Hematopoietic multipotent progenitor cell treated with erythropoietin and hydrocortisone succinate and interleukin-3 and kit ligand, for 4 days (in vitro differentiated cells): ENCODE data around the gene BNIP5.

Source experiments
- DNase-seq: peaks from one replicate; pipeline ENCODE4 v3.0.0-alpha.2; 2015

BNIP5 gene

DNA sequence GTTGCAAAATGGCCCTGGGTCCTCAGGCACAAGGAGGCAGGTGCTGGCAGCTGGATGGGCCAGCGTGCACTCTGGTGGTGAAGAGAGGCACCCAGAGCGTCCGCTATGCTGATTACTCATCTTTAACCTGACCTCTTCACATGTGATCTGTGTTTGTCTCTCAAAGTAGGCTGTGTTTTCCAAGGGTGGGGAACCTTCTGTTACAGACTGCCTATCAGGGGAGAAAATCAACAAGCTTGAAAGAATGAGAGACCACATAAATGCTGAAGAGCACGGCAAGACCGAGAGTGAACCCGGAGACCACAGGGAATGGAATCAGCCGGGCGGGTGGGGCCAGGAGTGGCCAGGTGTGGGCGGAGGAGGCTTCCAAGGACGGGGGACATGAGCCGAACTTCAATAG is 16.2 kb downstream of the BNIP5 start:
- no peak for DNase-seq

DNA sequence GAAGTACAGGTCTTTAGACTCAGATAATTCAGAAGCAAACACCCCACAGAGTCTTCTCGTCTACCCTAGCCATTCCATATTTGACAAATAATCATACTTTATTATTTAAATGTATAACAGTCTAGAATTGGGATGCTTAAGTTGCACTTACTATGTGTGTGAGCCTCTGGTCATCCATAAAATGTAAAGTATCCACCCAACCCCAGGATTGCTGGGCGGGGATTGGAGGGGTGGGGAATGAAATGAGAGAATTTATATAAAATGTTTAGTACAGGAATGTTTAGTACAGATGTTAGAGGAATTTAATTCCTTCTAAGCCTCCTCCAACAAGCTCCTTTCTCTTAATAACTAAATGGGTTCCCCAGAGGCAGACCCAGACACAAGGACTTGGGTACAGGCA is 16.9 kb downstream of the BNIP5 start:
- DNase-seq = no peak

DNA sequence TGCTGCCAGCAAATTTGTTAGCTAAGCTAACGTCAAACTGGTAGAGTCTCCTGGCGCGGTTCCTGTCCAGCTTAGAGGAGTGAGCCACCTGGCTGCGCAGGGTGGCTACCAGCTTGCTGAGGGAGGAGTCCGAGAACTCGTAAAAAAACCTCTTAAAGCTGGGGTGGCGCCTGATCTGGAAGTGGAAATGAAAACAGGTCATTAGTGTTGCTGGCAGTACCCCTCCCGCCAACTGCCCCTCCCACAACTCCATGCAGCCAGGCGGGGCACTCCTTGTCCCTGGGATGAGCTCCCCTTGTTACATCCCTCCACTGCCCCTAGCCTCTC is 17.3 kb downstream of the BNIP5 start:
- no peak for DNase-seq

DNA sequence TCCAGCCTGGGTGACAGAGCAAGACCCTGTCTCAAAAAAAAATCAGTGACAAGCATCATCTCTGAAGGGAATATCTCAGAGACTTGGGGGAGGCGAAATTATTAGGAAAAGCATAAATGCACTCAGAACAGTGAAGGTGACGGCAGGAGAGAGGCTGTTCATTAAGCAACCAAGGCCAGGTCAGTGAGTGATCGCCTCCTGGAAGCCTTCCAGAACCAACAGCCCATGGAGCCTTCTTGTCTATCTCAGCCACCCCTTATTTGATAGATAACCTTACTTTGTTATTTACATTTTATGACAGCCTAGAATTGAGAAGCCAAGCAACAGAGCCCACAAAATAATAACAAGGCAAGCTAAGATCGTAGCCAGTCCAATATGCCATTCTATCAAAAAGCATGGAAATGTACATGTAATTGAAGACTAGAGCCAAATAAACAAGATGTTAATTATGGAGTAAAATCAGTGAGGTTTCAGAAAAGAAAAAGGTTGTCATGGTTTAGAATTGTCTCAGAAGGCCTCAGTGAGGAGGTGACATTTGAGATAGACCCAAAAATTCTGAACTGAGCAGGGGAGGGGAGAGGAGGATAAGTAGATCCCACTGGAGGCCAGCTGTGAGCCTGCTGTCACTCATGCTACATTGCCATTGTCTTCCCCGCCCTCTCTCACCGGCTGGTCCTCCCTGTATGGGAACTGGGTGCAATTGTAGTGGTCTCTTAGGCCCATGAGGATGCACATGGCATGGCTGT is 17.8 kb downstream of the BNIP5 start:
- DNase-seq = no peak

DNA sequence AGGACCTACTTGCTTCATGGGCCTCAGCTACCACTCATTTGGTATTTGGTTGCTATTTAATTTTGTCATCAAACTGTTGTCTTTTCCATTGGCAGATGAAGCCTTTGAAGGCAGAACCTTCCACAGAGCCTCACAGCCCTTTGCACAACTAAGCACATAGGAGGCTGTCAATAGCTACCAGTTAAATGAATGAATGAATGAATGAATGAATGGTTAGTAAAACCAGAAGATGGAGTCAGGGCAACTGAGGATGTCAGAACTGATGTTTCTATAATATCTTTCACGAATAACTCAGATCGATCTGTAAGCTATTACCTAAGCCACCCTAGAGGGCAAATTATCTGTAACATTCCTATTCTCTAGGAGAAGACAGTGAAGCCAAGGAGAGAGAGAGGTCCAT is 19.1 kb downstream of the BNIP5 start:
- no peak for DNase-seq

DNA sequence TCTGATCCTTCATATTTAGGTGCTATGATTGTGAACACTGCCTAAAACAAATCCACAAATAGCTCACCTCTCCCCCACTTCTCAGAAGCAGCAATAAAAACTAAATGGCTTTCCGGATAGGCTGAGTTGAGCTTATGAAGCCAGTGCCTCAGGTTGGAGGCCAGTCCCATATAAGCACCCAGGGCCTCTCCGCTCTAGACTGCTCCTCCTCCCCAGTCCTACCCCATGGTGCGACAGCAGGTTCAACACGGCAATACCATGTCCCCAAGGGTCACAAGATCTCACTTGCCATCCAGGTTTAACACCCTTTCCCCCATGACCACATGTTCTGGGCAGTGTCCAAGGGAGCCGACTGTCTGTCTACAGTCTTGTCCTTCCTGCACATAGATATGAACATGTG is 20.8 kb downstream of the BNIP5 start:
- no peak for DNase-seq

DNA sequence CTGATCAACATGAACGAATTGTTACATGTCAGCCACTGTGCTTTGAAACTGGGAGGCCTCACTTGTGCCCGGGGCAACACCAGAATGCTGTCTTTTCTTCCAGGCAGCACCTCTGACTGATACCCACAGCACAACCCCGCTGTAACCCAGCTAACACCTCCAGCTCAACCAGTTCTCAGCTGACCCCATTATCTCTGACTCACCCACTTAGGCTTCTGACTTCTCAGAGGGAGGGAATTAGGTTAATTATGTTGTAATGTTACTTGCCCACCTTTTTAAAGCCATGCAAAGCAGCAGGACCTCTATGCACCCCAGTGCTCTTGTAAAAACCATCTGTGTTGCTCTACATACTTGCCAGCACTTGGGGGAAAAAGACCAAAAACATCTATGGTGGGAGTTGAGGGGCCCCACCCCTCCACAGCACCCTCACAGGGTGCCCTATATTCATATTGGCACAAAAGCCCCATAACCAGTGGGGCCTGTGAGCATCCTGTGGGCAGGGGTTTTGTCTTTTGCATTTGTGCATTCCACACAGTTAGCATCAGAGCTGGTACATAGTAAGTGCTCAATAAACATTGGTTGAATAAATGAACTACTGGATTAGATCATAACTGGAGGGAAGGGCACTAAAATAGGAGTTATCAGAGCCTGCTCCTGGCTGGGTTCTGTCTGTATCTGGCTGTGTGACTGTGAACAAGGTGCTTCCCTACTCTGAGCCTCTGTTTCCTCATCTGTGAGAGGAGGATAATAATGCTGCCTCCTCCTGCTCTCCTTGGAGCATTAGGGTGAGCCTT is 22.3 kb downstream of the BNIP5 start:
- DNase-seq = peak; percentile 23

DNA sequence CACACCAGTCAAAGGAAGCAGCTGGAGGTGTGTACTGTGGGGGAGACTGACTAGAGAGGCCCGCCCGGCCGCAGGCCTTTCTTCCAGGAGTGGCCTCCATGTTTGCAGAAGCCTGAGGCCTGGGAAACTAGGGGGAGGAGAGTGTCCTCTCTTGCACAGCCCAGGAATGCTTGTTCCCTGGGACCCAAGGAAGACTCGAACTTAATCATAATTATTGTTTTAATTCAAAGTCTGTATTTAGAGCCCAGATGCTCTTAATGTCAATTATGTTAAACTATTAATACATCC is 23.1 kb downstream of the BNIP5 start:
- no peak for DNase-seq

DNA sequence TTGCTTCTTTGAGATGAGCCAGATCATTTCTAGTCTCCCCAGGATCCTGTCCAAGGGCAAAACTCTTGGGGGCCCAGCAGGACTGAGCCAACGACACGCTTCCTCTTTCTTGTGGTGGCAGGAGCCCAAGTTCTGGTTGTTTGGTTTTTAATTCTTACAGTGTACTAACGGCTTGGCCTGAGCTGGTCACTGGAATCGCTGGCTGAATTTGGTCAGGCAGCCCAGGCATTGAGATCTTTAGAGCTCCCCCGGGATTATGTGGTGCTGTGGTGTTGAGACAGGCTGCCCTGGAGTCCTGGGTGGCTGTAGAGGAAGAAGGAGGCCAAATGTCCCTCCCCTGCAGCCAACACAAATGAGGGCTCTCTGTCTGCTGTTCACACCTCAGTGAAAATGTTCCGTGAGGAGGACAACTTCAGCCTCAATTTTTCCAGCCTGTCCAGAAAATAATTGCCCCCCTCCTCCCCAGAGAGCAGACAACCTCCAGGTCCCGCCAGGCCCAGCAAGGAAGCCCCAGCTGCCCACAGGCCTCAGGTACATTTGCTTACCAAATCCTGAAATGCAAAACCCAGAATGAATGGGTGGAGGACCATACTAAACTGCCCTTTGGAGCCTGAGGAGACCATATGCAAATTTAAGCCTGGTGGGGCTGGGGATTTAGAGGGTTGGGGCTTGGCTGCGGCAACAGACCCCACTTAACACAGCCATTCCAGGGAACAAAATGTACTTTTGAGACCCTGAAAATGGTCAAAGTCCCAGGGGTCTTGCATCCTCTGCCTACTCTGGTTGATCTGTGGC is 23.6 kb downstream of the BNIP5 start:
- DNase-seq = peak; percentile 79

DNA sequence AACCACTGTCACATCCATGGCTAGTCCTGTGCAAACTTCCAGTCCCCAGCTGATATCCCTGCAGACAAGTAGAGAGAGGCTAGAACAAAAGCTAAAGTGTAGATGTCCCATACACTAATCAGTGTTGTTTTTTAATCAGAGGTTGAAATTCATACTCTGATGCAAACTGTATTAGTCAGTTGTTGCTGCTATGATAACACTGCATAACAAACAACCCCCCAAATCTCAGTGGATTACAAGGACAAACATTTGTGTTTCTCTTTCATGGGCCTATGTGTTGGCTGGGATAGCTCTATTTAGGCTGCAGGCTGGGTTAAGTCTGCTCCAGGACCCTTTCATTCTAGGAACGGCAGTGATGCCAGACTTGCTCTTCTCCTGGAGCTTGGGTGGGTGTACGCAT is 26.8 kb downstream of the BNIP5 start:
- DNase-seq = no peak

DNA sequence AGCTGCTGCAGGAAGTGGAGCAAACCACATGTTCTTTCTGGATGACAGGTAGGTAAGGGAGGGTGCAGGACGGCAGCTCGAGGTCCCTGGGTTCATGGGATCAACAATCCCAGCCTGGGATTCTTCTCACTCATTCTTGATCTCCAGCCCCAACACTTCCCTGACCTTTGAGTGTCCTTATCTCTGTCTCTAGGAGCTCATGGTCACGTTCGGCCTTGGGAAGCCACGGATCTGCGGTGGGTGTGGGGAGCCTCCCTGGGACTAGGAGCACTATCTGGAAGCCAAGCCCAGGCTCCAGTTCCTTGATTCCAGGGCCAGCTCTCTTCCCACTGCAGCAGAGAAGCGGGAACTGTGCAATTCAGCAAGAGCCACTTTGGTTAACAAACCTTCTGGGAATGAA is 27.5 kb downstream of the BNIP5 start:
- no peak for DNase-seq

DNA sequence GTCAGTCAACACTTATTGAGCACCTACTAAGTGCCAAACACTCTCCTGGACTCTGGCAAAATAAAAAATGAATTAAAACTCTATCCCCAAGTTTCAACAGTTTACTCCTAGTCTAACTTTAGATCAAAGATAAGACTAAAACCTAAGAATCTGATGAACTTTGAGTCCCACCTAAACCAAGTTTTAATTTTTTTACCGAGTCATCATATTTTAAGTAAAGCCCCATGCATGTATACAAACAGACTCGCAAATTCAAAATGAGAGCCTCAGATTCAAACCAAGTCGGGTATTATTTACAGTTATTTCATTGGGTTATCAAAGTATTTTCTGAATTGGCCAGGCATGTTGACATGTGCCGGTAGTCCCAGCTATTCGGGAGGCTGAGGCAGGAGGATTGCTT is 28.2 kb downstream of the BNIP5 start:
- DNase-seq = no peak

DNA sequence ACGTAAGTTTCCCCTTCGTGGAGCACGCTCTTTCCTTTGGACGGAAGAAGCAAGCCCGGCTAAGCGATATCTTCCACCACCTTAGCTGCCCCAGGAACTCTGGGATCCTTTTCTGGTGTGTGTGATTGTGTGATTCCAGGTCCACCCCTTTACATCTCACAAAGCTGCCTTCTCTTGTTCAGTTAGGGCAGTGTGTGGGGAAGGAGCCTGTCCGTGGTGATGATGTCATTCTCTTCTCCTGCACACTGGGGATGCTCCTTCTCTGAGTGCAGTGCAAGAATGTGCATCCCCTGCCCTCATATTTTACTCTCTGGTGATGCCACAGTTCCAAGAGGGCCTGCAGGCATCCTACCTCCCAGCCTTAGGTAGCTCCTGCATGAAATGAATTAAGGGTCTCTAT is 30.3 kb downstream of the BNIP5 start:
- DNase-seq = no peak

DNA sequence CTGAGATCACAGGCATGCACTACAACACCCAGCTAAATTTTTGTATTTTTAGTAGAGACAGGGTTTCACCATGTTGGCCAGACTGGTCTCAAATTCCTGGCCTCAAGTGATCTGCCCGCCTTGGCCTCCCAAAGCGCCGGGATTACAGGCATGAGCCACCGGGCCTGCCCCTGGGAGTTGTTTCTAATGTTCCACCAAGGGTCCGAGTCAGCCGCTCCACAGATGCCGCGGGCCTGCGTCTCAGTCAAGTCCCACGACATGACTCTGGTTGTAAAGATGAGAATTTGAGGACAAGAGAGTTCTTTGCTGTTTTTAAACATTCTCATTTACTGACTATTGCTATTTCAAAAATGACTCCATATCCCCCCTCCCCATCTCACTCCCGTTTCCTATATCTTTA is 30.8 kb downstream of the BNIP5 start:
- DNase-seq = no peak

DNA sequence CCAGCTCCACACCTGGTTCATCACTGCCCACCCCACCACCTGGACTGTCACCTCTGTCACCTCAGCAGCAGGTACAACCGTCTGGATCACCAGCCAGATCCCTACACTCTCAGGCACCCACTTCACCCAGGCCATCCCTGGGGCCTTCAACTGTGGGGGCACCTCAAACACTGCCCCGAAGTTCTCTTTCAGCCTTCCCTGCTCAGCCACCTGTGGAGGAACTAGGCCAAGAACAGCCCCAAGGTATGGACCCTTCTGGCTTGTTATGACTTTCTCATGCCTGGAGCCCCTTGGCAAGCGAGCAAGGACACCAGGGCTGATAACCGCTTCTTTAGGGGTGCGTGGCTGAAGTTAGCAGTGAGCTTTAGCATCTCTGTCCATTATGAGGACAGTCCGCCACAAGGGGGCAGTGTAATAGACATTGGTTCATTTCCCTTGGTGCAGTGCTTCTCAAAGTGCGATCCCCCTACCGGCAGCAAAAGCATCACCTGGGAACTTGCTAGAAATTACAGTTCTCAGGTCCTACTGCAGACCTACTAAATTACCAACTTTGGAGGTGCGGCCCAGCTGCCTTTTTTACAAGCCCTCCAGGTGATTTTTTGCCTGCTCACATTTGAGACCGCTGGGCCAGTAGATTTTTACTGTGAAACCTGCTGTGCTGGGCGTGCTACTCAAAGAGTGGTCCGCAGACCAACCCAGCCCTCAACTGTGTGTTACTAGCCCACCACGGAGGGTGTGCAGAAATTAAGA is 34.3 kb downstream of the BNIP5 start:
- DNase-seq = peak; percentile 96

DNA sequence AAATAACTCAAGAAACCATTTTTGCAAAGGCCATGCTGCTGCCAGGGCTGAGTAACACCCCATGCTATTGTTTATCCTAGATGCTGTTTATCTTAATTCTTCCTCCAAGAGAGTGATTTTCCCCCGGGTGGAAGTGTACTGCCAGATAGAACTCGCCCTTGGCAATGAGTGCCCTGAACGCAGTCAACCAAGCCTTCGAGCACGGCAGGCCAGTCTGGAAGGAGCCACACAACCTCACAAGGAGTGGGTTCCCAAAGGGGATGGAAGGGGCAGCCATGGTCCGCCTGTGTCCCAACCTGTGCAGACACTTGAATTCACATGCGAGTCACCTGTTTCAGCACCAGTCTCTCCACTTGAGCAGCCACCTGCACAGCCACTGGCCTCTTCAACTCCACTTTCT is 34.9 kb downstream of the BNIP5 start:
- DNase-seq = no peak

DNA sequence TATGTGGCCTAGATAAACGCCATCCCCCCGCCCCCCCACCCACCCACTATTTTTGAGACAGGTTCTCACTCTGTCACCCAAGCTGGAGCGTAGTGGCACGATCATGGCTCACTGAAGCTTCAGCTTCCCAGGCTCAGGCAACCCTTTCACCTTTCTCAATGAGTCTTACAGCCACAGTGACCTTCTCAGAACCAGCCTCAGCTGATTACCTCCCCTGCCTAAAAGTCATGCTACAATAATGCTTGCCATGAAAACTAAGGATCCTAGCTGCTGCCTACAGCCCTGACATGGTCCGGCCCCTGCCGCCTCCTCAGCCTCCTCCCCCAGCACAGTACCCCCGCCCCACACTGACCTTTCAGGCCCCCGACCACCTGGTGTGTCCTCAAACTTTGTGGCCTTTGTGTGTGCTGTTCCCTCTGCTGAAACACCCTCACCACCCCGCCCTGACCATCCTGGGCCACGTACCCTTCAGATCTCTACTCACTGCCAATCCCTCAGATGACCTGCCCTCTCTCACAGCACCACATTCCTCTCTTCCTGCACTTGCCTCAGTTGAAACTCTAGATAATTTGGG is 35.5 kb downstream of the BNIP5 start:
- no peak for DNase-seq

DNA sequence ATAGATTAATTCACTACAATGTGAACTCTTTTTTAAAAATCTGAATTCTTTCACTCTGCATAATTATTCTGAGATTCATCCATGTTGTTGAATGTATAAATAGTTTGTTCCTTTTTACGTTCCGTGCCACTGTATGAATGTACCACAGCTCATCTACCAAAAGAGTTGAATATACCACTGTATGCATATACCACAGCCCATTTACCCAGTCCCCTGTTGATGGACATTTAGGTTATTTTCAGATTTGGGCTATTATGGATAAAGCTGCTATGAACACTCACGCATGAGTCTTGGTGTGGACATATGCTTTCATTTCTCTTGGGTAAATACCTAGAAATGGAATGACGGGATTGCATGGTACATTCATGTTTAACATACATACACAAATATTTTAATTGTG is 38.7 kb downstream of the BNIP5 start:
- no peak for DNase-seq

DNA sequence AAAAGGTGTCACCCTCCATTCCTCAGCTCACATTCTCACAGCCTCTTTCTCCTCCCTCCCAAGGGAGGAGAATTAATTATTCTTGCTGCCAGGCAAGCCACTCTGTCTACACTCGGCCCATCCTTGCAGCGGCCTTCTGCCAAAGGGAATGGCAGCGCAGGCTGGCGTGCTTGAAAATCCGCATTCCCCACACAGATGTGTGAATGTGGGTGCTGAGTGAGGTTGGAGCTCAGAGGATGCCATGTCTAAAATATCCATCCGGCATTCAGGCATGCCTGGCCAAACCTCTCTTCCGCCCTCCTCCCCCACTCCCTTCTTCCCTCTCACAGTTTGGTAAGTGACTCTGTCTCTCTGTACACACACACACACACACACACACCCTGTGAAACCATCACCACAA is 39.2 kb downstream of the BNIP5 start:
- no peak for DNase-seq

DNA sequence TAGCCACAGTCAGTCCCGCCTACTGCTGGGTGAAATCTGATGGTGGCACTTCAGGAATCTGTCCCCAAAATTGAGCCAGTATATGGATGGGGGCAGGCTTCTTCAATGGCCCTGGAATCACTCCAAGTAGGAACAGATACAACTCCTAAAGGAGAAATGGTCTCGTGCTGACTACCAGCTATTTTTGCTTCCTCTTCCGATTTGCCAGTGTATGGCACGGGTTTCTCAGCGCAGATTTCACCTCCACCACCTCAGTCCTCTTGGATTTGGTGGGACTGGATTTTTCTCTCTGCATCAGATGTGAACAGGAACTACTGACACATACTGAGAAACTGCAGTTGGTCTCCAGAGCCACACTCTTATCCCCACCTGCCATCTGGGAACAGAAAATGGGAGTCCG is 39.6 kb downstream of the BNIP5 start:
- no peak for DNase-seq

DNA sequence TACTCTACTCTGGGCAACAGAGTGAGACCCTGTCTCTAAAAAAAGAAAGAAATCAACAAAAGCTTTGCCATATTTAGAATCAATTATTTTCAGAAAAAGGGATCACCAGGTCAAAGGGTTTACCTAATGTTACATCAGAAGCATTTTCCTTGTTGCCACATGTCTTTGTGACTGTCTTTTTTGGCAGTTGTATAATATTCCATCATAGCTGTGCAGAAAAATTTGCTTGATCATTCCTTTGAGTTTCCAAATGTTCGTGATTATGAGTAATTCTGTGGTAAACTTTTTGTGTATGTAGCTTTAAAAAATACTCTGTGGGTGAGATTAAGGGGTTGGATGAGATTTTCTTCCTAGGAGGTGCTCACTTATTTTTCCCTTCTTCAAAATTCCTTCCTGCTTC is 40.4 kb downstream of the BNIP5 start:
- DNase-seq = no peak

DNA sequence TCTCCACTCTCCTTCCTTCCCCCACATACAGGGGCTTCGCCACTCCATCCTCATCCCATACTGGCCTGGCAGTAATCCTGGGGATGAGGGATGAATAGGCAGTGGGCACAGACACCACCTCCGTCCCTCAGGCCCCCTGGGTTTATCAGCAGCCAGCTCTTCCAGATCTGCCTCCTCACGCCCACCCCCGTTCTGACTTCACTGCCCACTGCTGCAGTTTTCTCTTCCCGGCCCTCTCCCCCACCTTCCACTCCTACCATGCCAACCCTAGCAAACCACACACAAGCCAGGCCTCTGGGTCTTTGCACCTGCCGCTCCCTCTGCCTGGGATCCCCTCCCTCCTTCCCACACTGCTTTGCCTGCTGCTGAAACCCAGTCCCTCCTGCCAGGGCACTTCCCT is 44.5 kb downstream of the BNIP5 start:
- DNase-seq = no peak
